Medulla oblongata (tissue), 1 donor: ENCODE measurements around the gene KCNJ6.
"Not testable (repeated sequence)": the region's sequence is repeated elsewhere in the genome, so short reads cannot be mapped to it uniquely, and the experiment has no call there.

ENCODE experiments used
- DNase-seq: peaks from one replicate; pipeline ENCODE4 v3.0.0-alpha.2; 2015; ENCODE audit errors: extremely low spot score

KCNJ6 gene

GRCh38 chr21:37780991-37781983 lies 135.0 kb downstream of the KCNJ6 start:
- DNase-seq = no peak

GRCh38 chr21:37771181-37771580 lies 145.1 kb downstream of the KCNJ6 start:
- no peak for DNase-seq

- no peak for DNase-seq
Measured at GRCh38 chr21:37770461-37770860, 145.8 kb downstream of the KCNJ6 start.

- DNase-seq = no peak
Measured at GRCh38 chr21:37769656-37770055, 146.6 kb downstream of the KCNJ6 start.

GRCh38 chr21:37767984-37768383 lies 148.3 kb downstream of the KCNJ6 start:
- no peak for DNase-seq

GRCh38 chr21:37766129-37766528 lies 150.1 kb downstream of the KCNJ6 start:
- no peak for DNase-seq

- no peak for DNase-seq
Measured at GRCh38 chr21:37765221-37765900, 150.9 kb downstream of the KCNJ6 start.

GRCh38 chr21:37764691-37765090 lies 151.6 kb downstream of the KCNJ6 start:
- DNase-seq = no peak

GRCh38 chr21:37763298-37763697 lies 153.0 kb downstream of the KCNJ6 start:
- DNase-seq = no peak

- no peak for DNase-seq
Measured at GRCh38 chr21:37762606-37763005, 153.7 kb downstream of the KCNJ6 start.

GRCh38 chr21:37761406-37761805 lies 154.9 kb downstream of the KCNJ6 start:
- not testable (repeated sequence) for DNase-seq

GRCh38 chr21:37759777-37760176 lies 156.5 kb downstream of the KCNJ6 start:
- DNase-seq = no peak

- no peak for DNase-seq
Measured at GRCh38 chr21:37758982-37759381, 157.3 kb downstream of the KCNJ6 start.

GRCh38 chr21:37757606-37758376 lies 158.5 kb downstream of the KCNJ6 start:
- no peak for DNase-seq

- no peak for DNase-seq
Measured at GRCh38 chr21:37753122-37753599, 163.1 kb downstream of the KCNJ6 start.

- DNase-seq = no peak
Measured at GRCh38 chr21:37751268-37751975, 164.8 kb downstream of the KCNJ6 start.

- DNase-seq = no peak
Measured at GRCh38 chr21:37749132-37749531, 167.1 kb downstream of the KCNJ6 start.

GRCh38 chr21:37748351-37748750 lies 167.9 kb downstream of the KCNJ6 start:
- DNase-seq = no peak

GRCh38 chr21:37746849-37747248 lies 169.4 kb downstream of the KCNJ6 start:
- DNase-seq = no peak

GRCh38 chr21:37744551-37744950 lies 171.7 kb downstream of the KCNJ6 start:
- DNase-seq = no peak

GRCh38 chr21:37742532-37742931 lies 173.7 kb downstream of the KCNJ6 start:
- DNase-seq = no peak
